GM23248 (cell line): Measurements from ENCODE around the gene TENM4.

Source experiments
- EZH2 ChIP-seq: fragments of 200-600 bp; sonication (generic); IDR thresholded peaks from 2 replicates; pipeline ENCODE4 v1.6.1; 2018; ENCODE audit warnings: antibody characterized with exemption, mild to moderate bottlenecking; ENCODE audit not compliant: insufficient read depth, poor library complexity, severe bottlenecking
- EZH2phosphoT487 ChIP-seq: fragments of 200-600 bp; sonication (generic); IDR thresholded peaks from 2 replicates; pipeline ENCODE4 v1.6.1; 2018; ENCODE audit warnings: antibody characterized with exemption, moderate library complexity, mild to moderate bottlenecking, low read depth; ENCODE audit not compliant: insufficient read depth

GRCh38 chr11:79047980-79048379 is 392.9 kb downstream of the TENM4 start:
- TF ChIP-seq EZH2 (no peak), EZH2phosphoT487 (no peak)
